GM12864 (cell line): ENCODE data around the gene SRSF11.

Source experiments
- DNase-seq: peaks from one replicate; pipeline ENCODE4 v3.0.0-alpha.2; 2011; ENCODE audit warnings: low read depth
- H3K4me3 ChIP-seq: 2 replicates; pipeline ENCODE4 v1.5.1; 2011; ENCODE audit warnings: mild to moderate bottlenecking, low read depth, low read length, control low read depth
- TF ChIP-seq, protein P1 (sequence below): IDR thresholded peaks from 2 replicates; pipeline ENCODE4 v1.5.1; 2011; ENCODE audit warnings: low read depth, mild to moderate bottlenecking, moderate library complexity, low read length, control low read depth, inconsistent platforms; ENCODE audit errors: missing control alignments

Gene SRSF11

DNA sequence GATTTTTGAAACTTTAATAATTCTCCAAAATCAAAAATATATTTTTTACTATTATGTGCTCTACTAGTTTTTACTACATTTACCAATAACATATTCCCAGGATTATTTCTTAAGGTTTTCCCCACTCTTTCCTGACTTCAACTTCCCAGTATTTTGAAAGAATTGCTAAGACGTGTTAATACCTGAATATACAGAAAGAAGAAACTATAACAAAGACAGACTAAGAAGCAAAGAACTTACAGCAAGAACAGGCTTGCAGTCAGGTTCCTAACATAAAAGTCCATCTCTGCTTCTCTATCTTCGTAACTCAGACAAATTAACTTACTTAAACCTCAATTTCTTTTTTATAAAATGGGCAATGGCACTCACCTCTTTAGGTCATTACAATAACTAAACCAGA is 63.2 kb downstream of the SRSF11 start:
- DNase-seq: no peak
- H3K4me3 ChIP-seq: no peak overlapping the region
- TF ChIP-seq, protein P1, sequence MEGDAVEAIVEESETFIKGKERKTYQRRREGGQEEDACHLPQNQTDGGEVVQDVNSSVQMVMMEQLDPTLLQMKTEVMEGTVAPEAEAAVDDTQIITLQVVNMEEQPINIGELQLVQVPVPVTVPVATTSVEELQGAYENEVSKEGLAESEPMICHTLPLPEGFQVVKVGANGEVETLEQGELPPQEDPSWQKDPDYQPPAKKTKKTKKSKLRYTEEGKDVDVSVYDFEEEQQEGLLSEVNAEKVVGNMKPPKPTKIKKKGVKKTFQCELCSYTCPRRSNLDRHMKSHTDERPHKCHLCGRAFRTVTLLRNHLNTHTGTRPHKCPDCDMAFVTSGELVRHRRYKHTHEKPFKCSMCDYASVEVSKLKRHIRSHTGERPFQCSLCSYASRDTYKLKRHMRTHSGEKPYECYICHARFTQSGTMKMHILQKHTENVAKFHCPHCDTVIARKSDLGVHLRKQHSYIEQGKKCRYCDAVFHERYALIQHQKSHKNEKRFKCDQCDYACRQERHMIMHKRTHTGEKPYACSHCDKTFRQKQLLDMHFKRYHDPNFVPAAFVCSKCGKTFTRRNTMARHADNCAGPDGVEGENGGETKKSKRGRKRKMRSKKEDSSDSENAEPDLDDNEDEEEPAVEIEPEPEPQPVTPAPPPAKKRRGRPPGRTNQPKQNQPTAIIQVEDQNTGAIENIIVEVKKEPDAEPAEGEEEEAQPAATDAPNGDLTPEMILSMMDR: no peak

DNA sequence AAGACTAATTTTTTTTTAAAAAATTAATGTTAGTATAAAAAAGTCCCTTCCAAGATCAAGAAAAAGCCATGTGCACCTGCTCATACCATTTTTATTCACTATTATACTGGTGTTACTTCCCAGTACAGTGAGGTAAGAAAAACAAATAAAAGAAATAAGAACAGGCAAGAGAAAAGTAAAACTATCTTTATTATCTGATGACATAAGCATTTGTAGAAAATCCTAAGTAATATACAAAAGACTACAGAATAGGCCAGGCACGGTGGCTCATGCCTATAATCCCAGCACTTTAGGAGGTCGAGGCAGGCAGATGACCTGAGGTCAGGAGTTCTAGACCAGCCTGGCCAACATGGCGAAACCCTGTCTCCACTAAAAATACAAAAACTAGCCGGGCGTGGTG is 65.3 kb downstream of the SRSF11 start:
- no peak for DNase-seq
- TF ChIP-seq, protein P1: no peak
- no peak overlapping the region for H3K4me3 ChIP-seq

DNA sequence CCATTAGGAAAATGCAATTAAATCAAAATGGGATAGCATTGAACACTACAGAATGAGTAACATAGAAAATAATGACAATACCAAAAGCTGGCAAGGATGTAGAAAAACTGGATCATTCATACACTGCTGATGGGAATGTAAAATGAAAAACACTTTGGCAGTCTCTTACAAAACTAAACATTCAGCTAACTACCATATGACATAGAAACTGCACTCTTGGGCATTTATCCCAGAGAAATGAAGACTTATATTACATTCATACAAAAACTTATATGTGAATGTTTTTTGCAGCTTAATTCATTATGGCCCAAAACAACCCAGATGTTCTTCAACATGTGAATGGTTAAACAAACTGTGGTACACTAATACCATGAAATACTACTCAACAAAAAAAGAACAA is 67.0 kb downstream of the SRSF11 start:
- H3K4me3 ChIP-seq: no peak overlapping the region
- TF ChIP-seq, protein P1: no peak
- no peak for DNase-seq

DNA sequence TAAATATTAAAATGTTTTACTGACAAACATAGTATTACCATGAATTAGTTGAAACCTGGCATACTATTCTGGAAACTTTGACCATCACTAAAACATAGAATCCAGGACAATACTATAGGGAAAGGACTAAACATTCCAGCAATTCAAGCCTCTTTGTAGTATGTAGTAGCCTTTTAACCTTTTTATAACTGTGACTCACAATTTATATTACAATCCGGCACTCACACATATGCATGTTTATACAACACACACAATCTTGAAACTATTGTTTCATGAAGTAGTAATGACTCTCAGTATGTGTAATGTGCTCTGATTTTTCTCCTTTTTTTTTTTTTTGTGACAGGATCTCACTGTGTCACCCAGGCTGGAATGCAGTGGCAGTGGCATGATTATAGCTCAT is 69.0 kb downstream of the SRSF11 start:
- DNase-seq: no peak
- TF ChIP-seq, protein P1: no peak
- H3K4me3 ChIP-seq: no peak overlapping the region

DNA sequence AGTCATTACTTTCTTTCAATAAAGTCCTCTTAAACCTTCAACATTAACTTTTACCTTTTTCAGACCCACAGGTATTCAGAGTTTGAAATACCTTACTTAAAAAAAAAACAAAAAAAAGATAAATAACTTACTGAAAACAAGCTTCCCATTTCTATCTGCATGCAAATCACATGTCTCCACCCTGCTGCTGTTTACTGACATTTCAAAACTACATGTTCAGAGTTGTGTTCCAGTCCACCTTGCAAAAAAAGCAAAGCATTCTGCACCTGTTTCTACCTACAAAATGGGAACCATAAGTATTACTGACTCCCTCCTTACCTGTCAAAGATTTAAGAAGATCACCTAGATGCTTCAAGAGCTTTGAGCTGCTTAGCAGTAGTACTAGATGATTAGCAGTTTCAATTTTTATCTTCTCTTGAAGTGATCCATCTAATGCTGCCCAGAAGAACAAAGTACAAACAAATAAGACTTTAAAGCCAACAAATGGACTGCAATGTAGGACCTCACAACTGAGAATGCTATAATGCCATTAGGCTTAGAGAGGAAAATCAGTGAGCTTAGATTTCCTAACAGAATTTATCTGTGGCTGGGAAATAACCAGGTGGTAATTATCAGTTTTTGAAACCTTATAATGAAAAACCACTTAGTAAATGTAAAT is 72.1 kb downstream of the SRSF11 start:
- TF ChIP-seq, protein P1: no peak
- DNase-seq: no peak
- no peak overlapping the region for H3K4me3 ChIP-seq

DNA sequence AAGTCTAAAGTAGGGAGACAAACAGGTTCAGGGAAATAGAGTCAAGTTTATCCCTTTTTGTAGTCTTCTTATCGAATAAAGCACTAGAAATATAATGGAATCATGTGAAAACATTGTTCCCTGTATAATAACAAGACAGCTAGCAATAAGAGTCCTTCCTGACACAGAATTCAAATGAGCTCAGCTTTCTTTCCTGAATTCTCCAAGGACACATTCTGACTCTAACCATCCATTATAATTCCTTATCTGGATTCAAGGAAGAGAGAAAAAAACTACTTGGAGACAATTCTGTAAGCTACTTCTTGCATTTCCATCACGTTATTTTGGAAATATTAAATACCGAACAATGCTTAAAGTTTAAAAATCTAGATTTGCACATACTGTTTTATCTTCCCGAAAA is 74.6 kb downstream of the SRSF11 start:
- TF ChIP-seq, protein P1: no peak
- DNase-seq: no peak
- no peak overlapping the region for H3K4me3 ChIP-seq

DNA sequence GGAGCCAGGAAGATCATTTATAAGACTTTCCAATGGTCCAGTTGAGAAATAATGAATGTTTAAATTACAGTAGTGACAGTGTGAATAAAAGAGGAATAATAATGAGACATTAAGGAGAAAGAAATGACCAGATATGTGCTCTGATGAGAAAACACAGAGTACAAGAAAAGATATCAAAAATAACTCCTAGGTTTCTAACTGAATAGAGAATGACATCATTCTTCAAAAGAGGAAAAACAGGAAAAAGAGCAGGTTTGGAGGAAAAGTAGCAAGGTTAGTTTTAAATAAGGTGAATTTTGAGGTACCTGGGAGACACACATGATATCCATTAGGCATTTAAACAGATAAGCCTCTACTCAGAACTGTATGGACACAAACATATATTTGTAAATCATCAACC is 78.3 kb downstream of the SRSF11 start:
- no peak for DNase-seq
- TF ChIP-seq, protein P1: no peak
- no peak overlapping the region for H3K4me3 ChIP-seq
